Measurements from ENCODE around the gene RHOXF1.
"Not testable (repeated sequence)": the region's sequence is repeated elsewhere in the genome, so short reads cannot be mapped to it uniquely, and the experiment has no call there.

RHOXF1 gene

GRCh38 chrX:120085553-120086185 is 30.0 kb downstream of the RHOXF1 start:
- not testable (repeated sequence) for DNase-seq (ENCODE audit: low read depth, low spot score)

- not testable (repeated sequence) for DNase-seq (ENCODE audit: low read depth, low spot score)
Observed at GRCh38 chrX:120077590-120077989, 38.1 kb downstream of the RHOXF1 start, which contains the start of gene RHOXF2B. RHOXF2B (minus strand) TSS chrX:120077690; CDS start chrX:120077552, 138 bp downstream.

GRCh38 chrX:120066169-120066568 is 49.5 kb downstream of the RHOXF1 start:
- not testable (repeated sequence) for DNase-seq (ENCODE audit: low read depth, low spot score)
